Hypothalamus (tissue), 51 donors: ENCODE measurements around the gene GOLGA7B.

ENCODE experiments used
- DNase-seq, 51 donors: peaks; one replicate each; lab custom pipeline; 2025; lab: John Stamatoyannopoulos, UW

GOLGA7B gene

DNA sequence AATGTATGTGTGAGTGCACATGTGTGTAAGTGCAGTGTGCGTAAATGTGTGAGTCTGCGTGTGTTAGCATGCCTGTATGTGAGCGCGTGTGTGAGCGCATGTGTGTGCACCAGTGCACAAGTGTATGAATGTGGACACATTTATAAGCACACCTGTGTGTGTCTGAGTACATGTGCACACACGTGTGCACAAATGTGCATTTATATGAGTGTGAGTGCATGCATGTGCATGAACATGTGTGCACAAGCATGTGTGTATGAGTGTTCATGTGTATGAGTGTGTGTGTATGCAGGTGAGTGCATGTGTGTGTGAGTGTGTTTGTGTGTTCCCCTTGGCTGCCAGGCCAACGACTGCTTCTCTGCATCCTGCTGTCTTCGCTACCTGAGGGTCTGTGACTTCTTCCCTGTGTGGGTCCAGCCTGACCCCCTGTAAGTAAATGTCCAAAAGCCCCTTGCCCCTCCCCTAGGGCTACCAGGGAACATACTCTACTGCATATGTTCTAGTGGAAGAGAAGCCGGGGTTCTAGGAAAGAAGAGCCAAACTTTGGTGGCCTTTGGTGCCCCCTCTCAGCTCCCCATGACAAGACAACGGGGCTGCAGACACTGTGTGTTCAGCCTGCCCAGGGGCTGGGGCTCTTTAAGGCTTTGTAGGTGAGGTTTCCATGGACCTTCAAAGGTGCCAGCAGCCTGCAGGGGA, 17.0 kb downstream of the GOLGA7B start:
- no peak for DNase-seq

GRCh38 chr10:97867220-97867800, 17.7 kb downstream of the GOLGA7B start:
- no peak for DNase-seq

DNA sequence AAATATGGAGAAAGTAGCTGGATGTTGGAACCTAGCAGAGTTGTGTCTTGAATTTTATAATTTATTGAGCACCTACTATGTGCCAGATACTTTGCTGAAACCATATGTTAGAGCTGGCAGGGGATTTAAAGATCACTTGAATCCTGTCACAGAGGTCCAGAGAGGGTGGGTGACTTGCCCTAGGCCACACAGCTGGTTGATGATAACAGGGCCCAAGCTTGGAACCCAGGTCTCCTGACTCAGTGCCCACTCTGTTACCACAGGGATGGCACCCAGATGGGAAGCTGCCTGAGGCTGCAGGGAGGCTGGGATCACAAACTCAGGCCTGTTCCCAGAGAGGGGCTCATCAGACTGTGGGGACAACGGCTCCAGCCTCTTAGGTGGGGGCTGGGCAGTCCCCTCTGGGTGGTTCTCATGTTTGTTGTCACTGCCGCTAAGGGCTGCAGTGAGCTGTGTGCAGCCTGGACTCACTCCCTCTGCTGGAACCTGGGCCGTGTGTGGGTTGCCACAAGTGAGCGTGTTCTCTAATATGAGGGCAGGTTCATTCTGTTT, 18.6 kb downstream of the GOLGA7B start:
- no peak for DNase-seq

DNA sequence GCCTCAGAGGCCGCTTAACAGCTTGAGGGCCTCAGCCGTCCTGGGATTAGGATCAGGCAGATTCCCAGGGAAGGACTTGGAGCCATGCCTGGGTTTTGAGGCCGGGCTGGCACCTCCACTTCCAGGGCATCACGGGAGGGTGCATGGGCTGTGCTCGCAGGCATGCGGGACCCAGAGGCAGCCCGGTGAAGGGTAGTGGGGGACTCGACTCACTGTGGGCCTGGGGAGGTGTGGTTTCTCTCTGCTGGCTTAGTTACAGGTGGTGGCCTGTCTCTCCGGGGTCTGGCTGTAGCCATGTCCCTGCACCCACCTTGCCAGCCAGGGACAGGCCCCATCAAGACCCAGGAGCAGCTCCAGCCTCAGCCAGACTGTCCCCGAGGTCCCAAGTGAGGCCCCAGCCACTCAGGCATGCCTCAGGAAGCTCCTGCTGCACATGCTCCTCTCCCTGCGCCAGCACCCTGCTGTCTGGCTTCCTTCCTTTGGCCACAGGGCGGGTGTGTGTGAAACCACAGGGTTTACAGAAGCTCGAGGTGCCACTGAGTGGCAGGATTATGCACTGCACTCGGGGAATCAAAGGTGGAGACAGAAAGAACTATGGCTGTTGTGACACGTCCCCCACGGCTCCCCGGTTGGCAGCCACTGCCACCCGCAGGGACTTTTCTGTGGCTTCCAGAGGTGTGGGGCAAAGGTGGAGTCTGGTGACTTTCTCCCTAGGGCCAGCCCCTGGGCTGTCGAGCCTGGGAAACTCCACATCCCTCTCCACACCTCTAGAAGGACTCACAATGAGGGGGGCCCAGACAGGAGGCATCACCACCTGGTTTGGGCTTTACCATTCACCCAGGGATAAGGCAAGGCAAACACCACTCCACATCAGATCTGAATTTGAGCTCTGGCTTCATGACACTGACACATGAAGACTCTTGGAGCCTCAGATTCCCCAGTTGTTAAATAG, 19.7 kb downstream of the GOLGA7B start:
- peak in 46 of 51 donors; percentile 8 to 90 (median 68) for DNase-seq

GRCh38 chr10:97870990-97871389, 21.3 kb downstream of the GOLGA7B start:
- DNase-seq = no peak

DNA sequence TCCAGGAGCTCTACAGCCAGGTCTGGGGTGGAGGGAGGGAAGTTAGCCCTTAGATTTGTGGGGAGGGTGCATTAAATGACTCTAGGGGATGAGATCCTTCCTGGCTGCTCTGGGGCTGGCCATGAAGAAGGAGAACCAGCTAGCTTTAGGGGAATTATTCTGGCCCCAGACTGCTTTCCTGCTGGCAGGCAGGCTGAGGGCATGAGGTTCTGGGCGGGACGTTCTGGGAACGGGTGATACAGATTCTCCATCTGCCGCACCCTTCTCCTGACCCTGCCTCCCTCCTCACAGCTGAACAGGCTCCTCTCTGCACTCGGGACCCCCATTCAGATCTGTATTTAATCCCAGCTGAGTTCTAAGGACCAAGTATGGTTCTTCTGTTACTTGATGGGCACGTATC, 23.9 kb downstream of the GOLGA7B start:
- DNase-seq = no peak

GRCh38 chr10:97874332-97874731, 24.7 kb downstream of the GOLGA7B start:
- DNase-seq = no peak

- no peak for DNase-seq
Measured at GRCh38 chr10:97875391-97875790, 25.7 kb downstream of the GOLGA7B start.

- DNase-seq = no peak
Measured at GRCh38 chr10:97876402-97876801, 26.8 kb downstream of the GOLGA7B start.

DNA sequence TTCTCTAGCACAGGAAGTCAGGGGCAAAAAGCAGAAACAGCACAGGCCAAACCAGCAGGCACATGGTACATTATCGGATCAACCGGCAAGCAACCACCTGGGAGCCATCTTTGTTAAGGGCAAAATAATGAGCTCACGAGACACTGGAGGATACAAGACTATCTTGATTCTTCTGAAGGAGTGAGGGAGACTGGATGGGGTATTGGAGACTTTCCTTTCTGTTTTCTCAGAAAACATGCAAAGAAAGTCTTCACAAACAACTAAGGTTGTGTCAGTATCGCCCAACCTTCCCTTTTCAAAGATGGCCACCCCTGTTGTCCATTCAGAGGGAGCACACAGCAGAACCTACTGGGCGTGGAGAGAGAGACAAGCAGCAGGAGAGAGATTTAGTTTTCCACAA, 29.6 kb downstream of the GOLGA7B start:
- no peak for DNase-seq

DNA sequence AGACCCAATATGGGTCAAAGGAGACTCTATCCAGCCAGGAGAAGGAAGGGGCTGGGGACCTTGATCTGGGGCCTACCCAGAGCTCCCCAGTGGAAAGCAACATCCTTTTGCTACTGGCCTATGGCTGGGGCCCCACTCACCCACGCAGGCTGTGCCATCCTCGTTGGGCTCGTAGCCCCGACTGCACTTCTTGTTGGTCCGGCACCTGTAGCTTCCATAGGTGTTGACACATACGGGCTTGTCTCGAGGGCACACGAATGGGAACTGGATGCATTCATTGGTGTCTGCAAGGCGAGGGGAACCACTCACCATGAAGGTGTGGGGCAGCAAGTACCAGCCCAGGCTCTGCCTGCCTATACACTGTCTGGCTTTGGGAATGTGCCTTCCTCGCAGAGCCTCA, 30.5 kb downstream of the GOLGA7B start:
- DNase-seq = no peak

GRCh38 chr10:97882142-97883091, 32.8 kb downstream of the GOLGA7B start:
- no peak for DNase-seq

GRCh38 chr10:97883092-97883485, 33.4 kb downstream of the GOLGA7B start:
- DNase-seq = no peak

DNA sequence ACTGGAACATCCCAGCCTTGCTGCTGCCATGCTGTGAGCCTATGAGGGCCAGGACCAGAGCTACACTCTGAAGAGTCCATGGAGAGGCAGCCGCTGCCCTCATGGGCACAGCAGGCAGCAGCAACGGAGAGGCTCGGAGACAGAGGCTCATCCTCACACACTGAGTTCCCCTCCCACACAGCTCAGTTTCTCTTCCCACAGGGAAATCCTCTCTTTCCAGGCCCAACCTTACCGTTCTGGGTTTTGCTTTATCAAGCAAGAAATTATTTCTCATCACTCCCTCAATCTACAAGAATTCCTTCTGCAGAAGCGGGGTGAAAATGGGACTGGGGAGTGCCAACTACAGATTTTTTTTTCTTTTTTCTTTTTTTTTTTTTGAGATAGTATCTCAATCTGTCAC, 36.6 kb downstream of the GOLGA7B start:
- peak in 1 of 51 donors; percentile 6 for DNase-seq

- DNase-seq = no peak
Measured at GRCh38 chr10:97887399-97887798, 37.8 kb downstream of the GOLGA7B start.

GRCh38 chr10:97888134-97888533, 38.5 kb downstream of the GOLGA7B start:
- no peak for DNase-seq

DNA sequence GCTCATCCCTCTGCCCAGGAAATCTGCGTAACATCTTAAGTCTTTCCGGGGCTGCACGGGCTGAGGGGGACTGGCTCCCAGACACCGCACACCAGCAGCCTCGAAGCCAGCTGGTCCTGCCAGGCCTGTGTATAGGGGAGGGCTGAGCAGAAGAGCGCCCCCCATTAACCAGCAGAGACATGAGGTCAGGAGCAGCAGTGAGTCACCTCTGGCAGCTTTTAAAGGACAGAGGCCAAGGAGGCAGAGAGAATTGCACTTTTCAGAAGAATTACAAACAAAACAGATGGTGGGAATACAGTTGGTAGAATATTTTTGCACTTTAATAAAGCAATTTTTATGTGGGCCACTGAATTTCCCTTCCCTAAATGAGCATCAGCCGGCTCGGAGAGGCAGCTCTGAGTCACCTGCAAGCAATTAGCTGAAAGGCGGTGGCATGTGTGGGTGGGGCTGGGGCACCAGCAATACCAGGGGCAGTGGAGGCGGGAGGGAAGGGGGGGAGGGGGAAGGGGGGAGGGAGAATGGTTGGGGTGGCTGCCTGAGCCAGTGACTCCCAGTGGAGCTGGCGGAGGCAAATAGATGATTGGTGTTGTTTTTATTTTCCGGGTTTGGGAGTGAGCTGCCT, 39.1 kb downstream of the GOLGA7B start:
- peak in 5 of 51 donors; percentile 9 to 28 (median 21) for DNase-seq

DNA sequence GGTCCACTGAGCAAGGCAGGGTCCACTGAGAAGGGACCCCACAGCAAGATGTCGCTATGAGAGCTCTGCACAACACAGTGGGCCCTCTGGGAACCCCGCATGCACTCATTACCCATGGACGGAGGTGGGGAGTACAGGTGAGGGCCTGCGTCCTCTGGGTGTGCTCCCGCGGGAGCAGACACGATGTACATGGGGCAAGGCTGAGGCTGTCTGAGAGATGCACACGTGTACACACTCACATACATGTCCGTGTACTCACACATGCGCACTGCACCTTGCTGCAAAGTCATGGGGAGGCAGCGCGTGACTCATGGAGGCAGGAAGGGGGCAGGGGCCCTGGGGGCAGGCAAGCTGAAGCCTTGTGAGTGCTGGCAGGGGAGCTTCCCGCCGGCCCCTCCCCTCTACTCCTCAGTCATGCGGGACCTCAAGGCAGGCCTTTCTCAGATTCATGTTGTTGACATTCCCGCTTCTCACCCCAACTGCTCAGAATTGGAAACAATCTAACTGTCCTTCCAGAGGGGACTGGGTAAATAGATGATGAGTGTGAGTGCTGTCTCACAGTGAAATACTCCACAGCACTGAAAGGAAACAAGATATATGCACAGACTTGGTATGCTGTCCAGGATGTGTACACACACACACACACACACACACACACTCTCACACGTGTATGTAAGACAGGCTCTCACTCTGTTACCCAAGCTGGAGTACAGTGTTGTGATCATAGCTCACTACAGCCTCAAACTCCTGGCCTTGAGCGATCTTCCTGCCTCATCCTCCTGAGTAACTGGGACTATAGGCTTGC, 40.0 kb downstream of the GOLGA7B start:
- no peak for DNase-seq
